ENCODE data around the gene DOCK4. TPM values are rescaled to one million over a fixed set of nuclear protein-coding genes. Genes with fewer than 3 reads are reported as not detected.

Gene DOCK4
- total RNA-seq, 2 donors from 2014 or later, result 6.5 to 11.1 TPM

DNA sequence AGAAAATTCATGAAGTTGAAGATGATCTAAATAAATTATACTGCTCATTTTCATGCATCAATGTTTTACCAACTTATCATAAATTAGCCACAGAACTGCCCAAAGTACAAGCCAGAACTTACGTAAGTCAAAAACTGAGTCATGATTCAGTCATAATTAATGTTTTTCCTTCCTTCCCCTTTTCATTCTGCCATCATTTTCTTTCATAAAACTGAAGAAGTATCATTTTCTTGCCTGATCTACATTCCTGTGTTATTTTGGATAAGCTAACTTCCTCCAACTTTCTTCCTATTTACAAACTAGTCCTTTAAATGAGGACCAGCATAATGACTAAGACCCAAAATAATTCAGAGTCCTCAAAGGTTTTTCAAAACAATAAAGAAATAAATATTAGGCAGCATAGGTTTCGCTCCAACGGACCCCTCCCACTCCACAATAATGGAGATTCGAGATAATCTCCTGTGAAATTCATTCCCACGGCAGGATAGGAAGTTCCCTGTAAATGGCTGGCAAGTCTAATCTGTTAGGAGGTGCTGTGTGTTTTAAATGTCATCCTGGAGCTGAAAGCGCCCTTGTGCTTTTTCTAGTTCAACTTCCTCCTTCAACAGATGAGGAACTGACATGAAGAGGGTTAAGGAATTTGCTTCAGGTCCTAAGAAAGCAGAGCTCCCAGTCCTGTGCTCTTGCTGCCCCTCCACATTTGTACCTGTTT lies 218.9 kb downstream of the DOCK4 start:
- Histone ChIP-seq H3K36me3 (no peaks in the 10 kb centered on the region), H3K4me3 (no peak overlapping the region), H3K4me1 (no peaks in the 10 kb centered on the region), H3K9me3 (no peaks in the 10 kb centered on the region), H3K9ac (ENCODE audit: low read depth in 2 of 2, low read length in 2 of 2) (no peak overlapping the region), H3K27me3 (no peaks in the 10 kb centered on the region), H3K27ac (peak overlapping the region; percentile 12)
- intact Hi-C loops (cut with DNase I), result no loop called here
- TF ChIP-seq, protein P1, sequence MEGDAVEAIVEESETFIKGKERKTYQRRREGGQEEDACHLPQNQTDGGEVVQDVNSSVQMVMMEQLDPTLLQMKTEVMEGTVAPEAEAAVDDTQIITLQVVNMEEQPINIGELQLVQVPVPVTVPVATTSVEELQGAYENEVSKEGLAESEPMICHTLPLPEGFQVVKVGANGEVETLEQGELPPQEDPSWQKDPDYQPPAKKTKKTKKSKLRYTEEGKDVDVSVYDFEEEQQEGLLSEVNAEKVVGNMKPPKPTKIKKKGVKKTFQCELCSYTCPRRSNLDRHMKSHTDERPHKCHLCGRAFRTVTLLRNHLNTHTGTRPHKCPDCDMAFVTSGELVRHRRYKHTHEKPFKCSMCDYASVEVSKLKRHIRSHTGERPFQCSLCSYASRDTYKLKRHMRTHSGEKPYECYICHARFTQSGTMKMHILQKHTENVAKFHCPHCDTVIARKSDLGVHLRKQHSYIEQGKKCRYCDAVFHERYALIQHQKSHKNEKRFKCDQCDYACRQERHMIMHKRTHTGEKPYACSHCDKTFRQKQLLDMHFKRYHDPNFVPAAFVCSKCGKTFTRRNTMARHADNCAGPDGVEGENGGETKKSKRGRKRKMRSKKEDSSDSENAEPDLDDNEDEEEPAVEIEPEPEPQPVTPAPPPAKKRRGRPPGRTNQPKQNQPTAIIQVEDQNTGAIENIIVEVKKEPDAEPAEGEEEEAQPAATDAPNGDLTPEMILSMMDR (IDR thresholded peaks at IDR 0.05), result no peak
- DNase-seq, result no peak

DNA sequence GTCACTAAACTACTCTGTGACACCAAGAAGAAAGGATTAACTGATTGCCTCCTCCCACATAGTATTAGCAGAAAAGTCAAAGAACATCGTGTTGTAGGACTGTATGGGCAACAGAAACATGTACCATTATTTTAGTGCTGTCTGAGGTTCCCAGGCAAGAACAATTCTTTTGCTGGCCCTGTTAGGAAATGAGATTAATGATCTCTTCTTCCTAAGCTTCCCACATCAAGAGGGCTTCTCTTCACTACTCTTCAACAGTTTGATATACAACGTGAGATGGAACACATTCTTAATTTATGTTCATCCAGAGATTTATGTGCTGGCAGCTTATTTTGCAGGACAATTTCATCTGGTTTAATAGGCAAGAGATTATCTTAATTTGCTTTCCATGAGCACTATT lies 219.6 kb downstream of the DOCK4 start:
- Histone ChIP-seq H3K4me1 (no peaks in the 10 kb centered on the region), H3K27ac (no peak overlapping the region), H3K4me3 (no peak overlapping the region), H3K9me3 (no peaks in the 10 kb centered on the region), H3K36me3 (no peaks in the 10 kb centered on the region), H3K27me3 (no peaks in the 10 kb centered on the region), H3K9ac (ENCODE audit: low read depth in 2 of 2, low read length in 2 of 2) (no peak overlapping the region)
- intact Hi-C loops (cut with DNase I), result no loop called here
- DNase-seq, result no peak
- TF ChIP-seq, protein P1 (IDR thresholded peaks at IDR 0.05), result no peak

GRCh38 chr7:111985798-111986197 lies 220.4 kb downstream of the DOCK4 start:
- no peak overlapping the region for H3K9ac ChIP-seq (ENCODE audit: low read depth in 2 of 2, low read length in 2 of 2)
- H3K4me1 ChIP-seq, result no peaks in the 10 kb centered on the region
- no peaks in the 10 kb centered on the region for H3K9me3 ChIP-seq
- intact Hi-C loops (cut with DNase I), result no loop called here
- no peaks in the 10 kb centered on the region for H3K36me3 ChIP-seq
- no peak overlapping the region for H3K27ac ChIP-seq
- H3K27me3 ChIP-seq, result no peaks in the 10 kb centered on the region
- TF ChIP-seq, protein P1 (IDR thresholded peaks at IDR 0.05), result no peak
- DNase-seq, result no peak
- H3K4me3 ChIP-seq, result no peak overlapping the region

DNA sequence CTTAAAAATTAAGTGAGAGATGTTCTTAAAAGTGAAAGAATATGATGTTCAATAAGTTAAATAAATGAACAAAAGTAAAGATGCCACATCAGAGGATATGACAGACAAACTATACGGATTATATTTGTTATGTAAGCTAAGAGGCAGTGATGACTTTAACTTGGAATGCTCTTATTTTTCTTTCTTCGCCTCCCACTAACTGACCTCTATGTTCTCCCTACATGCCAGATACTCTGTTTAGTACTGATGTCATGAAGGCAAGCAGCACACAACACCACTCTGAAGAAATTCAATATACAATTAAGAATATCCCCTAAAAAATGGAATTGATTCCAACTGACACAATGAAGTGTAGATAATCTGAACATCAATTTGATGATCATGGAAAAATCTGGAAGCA lies 223.4 kb downstream of the DOCK4 start:
- Histone ChIP-seq H3K4me1 (no peaks in the 10 kb centered on the region), H3K9me3 (no peaks in the 10 kb centered on the region), H3K27me3 (no peaks in the 10 kb centered on the region), H3K4me3 (no peak overlapping the region), H3K9ac (ENCODE audit: low read depth in 2 of 2, low read length in 2 of 2) (no peak overlapping the region), H3K27ac (no peak overlapping the region), H3K36me3 (no peaks in the 10 kb centered on the region)
- TF ChIP-seq, protein P1 (IDR thresholded peaks at IDR 0.05), result no peak
- DNase-seq, result no peak
- intact Hi-C loops (cut with DNase I), result no loop called here

GRCh38 chr7:111982133-111982532 lies 224.1 kb downstream of the DOCK4 start:
- H3K27me3 ChIP-seq, result no peaks in the 10 kb centered on the region
- no peak overlapping the region for H3K27ac ChIP-seq
- H3K9me3 ChIP-seq, result no peaks in the 10 kb centered on the region
- no peak for DNase-seq
- intact Hi-C loops (cut with DNase I), result no loop called here
- TF ChIP-seq, protein P1 (IDR thresholded peaks at IDR 0.05), result no peak
- no peaks in the 10 kb centered on the region for H3K4me1 ChIP-seq
- no peak overlapping the region for H3K9ac ChIP-seq (ENCODE audit: low read depth in 2 of 2, low read length in 2 of 2)
- H3K36me3 ChIP-seq, result no peaks in the 10 kb centered on the region
- no peak overlapping the region for H3K4me3 ChIP-seq

Measured in colonic mucosa (tissue), 4 donors.